ENCODE measurements around the gene CLIC3.

- TF ChIP-seq CTCF (IDR thresholded peaks at IDR 0.05) = no peak
- no peak for TF ChIP-seq POLR2A (IDR thresholded peaks at IDR 0.05)
Measured at GRCh38 chr9:137007816-137008270, 11.5 kb upstream of the CLIC3 start.
